Measurements from ENCODE around the gene CORO1C.
A peak's percentile ranks its signal among the peaks of the same experiment; 100 is the strongest.

CORO1C gene

DNA sequence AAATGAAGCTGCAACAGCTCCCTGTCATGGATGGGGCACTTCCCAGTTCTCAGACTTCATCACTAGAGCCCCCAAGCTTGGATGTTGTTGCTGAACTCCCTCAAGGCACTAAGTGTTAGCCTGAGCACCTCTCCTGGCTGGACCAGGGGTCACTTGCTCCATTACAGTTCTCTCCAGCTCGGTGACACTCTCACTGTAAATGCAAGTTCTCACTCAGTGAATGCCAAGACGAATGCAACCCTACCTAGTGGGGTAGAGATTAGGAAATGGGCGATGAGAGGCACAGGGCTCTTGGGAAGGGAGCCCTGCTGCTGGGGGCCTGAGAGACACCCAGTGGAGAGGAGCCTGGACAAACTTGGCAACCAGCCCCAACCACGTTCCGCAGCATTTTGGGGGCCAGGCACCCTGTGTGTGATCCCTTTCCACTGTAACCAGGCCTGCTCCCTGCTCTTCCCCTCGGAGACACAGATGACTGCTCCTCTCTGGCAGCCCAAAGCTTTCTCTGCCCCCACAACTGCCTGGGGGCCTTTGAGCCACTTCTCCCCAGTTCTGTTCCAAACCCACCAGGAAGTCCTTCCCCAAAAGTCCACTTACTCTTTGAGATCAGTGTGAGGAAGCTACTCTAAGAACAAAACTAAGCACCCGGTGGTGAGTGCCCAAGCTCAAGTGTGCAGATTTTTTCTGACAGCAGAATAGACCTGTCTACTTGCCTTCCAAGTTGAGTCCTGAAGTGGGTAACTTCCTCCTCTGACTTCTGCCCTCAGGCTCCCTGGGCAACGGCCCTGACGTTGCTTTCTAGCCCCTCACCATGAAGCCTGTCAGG lies 89.7 kb downstream of the CORO1C start:
- no peak for DNase-seq (ENCODE audit: low read depth)
- H3K4me3 ChIP-seq (ENCODE audit: low read depth, low read length): no peak overlapping the region
- no peak for TF ChIP-seq CTCF (IDR thresholded peaks at IDR 0.05; ENCODE audit: low read depth, low read length, missing control alignments)

DNA sequence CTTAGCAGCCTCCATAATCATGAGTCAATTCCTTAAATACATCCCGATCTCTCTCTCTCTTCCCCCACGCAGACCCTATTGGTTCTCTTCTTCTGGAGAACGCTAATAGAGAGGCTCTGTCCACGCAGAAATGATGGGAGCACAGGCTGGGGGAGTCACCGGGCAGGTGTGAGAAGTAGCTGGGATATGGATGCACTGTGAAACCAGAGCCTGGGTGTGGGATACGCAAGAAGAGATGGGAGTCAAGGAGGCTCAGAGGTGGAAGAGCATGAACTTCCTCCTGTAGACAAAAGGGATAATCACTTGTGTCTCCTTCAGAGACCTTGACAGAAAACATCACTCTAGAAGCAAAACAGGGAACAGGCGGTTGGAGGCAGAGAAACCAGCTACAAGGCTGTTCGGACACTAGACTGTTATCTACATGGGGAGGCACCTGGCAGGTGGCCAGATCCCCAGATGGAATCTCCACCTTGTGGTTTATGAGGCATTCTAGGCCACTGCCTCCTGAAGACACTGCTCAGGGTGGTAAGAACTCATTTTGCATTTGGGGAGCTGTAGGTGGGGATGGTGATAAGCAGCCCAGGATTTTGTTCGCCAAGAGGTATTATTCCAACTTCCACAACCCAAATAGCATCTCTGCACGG lies 90.4 kb downstream of the CORO1C start:
- no peak for DNase-seq (ENCODE audit: low read depth)
- TF ChIP-seq CTCF (IDR thresholded peaks at IDR 0.05; ENCODE audit: low read depth, low read length, missing control alignments): no peak
- no peak overlapping the region for H3K4me3 ChIP-seq (ENCODE audit: low read depth, low read length)

- no peak overlapping the region for H3K4me3 ChIP-seq (ENCODE audit: low read depth, low read length)
- TF ChIP-seq CTCF (IDR thresholded peaks at IDR 0.05; ENCODE audit: low read depth, low read length, missing control alignments): no peak
- no peak for DNase-seq (ENCODE audit: low read depth)
These were observed 92.1 kb downstream of the CORO1C start for GRCh38 chr12:108638997-108639822.

DNA sequence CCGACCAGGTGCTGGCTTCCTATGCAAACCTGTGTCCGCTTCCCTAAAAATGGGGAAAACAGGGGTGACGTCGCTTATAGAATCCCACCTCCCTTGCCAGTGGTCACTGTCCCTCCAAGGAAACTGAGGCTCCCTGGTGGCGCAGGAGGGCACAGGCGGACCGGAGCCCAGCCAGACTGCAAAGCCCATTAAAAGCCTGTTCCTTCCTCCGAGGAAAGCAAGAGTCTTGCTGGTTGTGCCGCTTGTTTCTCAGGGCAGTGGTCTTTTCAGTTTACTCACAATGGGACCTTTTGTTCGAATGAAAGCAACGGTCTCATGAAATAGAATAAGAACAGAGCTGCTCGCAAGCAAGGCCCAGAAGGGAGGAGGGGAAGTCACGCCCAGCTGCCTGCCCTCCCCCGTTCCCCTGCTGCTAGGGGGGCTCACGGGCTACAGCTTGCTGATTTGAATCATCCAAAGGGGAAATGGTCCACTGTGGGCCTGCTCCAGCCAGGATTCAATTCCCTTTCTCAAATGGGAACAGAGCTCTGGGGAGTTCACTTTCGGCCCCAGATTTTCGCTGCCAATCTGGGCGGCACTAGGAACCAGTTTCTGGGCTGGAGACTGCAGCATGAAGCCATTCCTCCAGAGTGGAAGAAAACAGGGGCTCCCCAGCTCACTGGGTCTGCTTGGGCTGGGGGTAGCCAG lies 93.0 kb downstream of the CORO1C start:
- no peak for DNase-seq (ENCODE audit: low read depth)
- H3K4me3 ChIP-seq (ENCODE audit: low read depth, low read length): no peak overlapping the region
- TF ChIP-seq CTCF (IDR thresholded peaks at IDR 0.05; ENCODE audit: low read depth, low read length, missing control alignments): no peak

DNA sequence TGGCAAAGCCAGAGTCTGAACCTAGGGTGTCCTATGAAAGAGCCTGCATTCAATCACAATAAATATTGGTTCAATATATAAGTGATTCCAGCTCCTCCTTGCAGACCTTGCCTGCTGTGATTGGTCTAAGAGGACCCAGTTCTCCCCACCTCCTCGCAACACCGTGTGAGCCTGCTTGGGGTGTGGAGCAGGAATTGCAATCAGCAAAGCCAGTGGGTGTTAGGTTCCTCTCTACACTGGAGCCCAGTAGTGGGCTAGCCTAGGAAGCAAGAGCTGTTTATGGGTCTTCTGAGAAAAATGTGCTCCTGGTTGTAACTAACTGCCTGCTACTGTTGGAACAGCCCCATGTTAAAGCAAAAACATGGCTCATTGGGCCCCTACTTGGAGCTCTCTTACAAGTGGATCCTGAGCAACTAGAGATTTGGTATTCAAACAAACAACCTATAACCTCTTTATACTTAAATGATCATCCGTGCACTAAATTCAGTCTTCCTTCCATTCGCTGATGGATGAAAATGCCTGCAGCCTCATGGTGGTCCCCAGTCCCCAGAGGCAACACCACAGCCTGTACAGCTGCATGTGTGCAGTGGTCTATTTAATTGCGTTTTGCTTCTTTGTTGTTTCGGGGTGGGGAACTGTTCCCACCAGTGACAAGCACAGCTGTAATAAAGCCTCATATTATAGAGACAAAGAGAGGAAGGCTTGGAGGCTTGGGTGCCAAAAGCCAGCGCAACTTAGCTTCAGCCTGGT lies 93.9 kb downstream of the CORO1C start:
- peak overlapping the region; percentile 15 for H3K4me3 ChIP-seq (ENCODE audit: low read depth, low read length)
- no peak for DNase-seq (ENCODE audit: low read depth)
- no peak for TF ChIP-seq CTCF (IDR thresholded peaks at IDR 0.05; ENCODE audit: low read depth, low read length, missing control alignments)
